Measurements from ENCODE around the gene NRF1.
A peak's percentile ranks its signal among the peaks of the same experiment; 100 is the strongest.

The NRF1 gene

DNA sequence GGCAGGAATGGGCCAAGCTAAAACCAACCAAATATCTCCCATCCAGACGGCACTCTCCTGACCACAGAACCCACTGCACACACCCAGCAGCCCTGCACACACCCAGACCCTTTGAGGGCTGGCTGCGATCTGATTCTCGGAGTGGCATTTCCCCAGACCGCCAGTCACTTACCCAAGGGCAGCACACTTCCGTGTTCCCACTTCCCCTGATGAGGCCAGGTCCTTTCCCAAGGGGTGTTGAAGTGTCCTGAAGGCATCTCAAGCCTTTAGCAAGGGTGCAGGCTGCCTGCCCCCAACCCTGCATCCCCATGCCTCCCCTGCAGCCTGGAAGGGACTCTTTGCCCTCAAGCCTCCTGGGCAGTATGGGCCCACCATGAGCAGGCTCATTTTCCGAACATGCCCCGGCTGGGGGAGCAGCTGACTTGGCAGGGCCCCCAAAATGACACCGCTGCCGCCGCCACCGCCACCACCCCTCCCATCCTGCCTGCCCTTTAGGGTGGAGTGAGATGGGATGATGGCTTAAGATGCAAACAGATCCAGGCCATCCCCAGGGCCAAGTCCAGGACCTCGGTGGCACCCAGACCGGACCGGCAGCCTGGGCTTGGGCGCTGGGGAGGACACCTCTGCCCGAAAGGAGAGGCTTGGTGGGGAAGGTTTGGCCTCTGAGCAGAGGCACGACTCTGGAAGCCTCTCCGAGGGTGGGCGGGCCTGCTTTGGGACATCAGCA is 159.8 kb downstream of the NRF1 start:
- no peak for DNase-seq (ENCODE audit: low read depth in 2 of 2)

DNA sequence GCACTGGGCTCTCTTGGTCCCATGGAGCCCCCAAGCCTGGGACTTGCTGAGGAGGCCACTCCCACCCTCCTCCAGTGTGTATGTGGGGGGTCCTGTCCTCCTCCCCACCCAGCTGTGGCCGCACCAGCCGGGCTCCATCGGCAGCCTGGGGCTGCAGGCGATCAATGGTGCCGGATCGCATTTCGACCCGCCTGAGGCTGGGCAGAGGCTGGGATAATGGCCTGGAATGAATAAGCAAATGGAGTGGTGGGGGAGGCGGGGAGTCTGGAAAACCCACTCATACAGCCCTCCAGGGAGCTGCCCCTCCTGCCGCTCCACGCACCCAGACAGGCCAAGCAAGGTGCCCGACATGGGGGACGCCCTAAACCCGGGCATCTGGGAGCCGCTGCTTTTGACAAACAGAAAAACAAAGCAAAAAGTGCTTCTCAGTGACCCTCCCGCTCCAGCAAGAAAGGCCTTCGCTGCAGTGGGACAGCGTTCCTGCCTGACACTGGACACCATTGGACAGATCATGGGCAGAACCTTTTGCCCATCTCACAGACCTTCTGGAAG is 160.5 kb downstream of the NRF1 start:
- DNase-seq (ENCODE audit: low read depth in 2 of 2): no peak

DNA sequence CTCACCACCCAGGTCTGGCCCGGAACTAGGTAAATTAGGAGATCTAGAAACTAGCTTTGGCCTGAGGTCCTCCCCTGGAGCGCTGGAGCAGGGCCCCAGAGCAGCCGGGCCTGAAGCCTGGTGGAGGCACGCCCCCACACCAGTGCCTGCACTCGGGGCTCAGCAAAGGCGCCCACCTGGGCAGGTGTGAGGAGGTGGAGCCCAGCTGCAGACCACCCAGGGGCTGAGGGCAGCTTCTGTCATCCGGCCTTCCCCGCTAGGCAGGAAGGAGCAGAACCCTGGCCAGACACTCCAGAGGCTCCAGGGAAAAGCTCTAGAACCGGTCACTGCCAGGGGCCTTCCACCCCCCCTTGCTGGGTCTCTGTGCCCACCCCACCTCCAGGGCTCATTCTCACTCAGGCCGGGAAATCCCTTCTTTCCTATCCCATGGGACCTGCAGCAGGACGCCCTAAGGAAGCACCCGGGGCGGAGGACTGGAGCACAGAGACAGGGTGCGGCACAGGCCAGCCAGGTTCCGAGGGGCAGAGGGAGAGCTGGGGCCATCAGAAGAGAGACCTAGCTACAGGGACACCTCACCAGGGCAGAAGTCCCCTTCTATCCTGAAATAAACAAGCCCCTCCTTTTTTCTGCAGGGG is 161.2 kb downstream of the NRF1 start:
- DNase-seq (ENCODE audit: low read depth in 2 of 2): no peak

DNA sequence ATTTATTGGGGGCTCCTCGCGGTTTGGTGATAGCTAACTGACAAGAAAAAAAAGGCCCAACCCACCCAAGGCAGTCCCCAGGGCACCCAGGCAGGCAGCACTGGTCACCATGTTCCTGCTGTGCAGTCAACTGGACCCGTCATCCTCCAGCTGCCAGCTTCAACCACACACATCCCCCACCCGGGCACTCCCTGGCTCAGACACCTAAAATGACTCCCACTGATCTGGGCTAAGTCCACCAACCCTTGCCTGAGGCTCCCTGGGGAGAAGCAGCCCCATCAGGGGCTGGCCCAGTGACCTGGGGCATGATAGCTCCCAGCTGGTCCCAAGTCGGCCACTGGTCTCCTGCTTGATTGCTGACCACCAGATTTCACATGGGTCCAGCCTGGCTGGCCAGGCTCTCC is 161.8 kb downstream of the NRF1 start:
- DNase-seq (ENCODE audit: low read depth in 2 of 2): no peak

DNA sequence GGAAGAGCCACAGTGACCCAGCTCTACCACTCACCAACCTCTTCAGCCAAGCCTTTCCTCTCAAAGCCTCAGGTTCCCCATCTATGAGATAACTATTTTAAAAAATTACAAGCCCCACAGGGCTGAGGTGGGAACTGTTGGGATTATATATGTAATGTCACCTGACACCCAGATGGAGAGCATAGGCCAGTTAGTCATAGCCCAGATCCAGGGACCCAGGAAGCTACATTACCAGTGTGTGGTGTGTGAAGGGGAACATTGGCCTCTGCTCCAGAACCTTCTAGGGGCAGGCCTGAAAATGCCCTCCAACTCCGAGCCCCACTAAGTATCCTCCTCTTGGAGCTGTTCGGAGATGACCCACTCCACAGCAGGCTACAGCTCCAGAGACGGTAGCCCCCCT is 162.4 kb downstream of the NRF1 start:
- DNase-seq (ENCODE audit: low read depth in 2 of 2): no peak

DNA sequence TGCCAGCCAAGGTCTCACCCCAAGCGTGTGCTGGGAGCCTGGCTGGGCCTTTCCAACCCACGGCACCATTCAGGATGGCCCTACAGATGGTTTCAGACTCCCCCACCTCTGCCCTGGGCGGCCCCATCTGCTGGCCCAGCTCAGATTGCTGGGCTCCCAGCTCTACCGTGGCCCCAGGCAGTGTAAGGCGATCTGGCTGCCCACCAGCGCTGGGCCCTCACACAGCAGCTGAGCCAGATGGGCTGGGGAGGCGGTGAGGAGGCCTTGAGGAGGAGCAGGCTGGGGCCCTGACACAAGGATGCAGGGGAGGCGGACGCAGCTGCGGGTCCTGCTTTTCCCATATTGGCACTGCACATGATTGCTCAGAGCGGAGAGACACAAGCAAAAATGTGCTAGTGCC is 162.8 kb downstream of the NRF1 start:
- no peak for DNase-seq (ENCODE audit: low read depth in 2 of 2)

DNA sequence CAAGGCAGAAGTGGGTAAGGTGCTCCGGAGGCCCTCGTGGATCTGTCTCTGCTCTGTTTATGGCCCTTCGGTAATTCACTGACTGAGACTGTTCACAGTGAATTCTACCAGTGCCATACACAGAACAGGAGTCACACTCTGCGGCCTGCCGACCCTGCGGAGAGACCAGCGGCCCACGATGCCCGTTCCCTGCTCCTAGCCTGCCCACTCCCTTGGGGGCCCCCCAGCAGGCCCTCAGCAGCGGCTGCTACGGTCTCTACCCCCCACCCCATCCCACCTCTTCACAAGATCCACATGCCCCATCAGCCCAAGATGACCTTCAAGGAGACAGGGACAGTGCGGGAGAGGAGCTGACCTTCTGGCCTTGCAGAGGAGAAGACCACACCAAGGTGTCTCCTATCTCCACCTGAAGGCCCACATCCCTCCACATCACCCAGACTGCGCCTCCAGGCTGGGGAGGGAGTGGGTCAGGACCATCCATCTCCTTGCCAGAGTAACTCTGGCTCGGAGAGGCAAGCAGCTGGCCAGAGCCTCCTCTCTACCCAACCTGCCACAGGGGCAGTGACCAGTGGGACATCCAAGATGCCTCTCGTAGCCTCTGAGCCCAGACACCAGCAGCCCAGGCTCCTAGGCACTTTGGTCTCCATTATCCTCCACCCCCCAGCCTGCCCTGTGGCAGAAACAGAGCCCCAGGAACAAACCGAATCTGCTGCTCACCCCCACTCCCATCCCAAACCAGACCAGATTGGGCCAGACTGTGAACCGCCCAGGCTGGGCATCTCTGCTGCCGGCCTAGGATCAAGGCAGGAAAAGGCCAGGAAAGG is 163.6 kb downstream of the NRF1 start:
- no peak for DNase-seq (ENCODE audit: low read depth in 2 of 2)

DNA sequence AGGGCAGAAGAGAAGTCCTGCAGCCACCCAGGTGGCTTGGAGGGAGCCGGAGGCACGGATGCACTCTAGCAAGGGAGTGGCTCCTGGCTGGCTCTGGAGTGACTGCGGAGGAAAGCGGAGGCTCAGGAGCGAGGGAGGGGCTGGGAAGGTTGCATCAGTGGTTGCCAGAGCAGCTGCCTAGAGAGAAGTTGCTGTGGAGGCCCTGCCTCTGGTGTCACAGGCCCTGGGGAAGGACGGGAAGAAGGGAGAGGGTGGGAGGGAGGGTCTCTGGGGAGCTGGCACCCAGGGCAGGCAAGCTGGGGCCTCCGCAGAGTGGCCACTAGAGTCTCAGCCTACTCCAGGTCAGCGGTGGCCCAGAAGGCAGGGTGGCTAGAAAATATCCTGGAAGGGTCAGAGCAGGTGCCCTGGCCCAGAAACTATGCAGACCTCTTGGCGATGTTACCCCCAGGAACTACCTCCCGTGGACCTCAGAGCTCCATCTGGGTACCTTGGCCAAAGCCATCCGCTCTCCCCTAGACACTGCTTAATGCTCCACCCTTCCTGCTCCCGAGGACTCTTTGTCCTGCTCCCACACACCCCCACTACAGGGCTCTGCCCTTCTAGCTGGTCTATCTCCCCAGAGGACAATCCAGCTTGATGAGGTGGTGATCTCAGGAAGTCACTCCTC is 164.3 kb downstream of the NRF1 start:
- DNase-seq (ENCODE audit: low read depth in 2 of 2): no peak

DNA sequence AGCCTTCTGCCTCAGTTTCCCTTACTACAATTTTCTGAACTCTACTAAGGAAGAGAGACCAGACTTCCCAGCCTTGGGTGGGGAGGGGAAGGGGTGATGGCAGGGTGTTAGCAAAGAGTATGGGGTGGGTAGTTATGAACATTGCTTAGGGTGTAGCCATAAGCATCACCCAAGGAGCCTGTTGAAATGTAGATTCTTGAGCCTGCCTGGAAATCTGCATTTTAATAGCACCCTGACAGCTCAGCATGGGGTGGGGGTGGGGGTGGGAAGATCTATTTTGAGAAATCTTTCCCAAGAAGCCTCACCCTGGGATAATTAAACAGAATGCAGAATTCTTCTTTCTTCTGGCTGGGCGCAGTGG is 164.8 kb downstream of the NRF1 start:
- no peak for DNase-seq (ENCODE audit: low read depth in 2 of 2)

DNA sequence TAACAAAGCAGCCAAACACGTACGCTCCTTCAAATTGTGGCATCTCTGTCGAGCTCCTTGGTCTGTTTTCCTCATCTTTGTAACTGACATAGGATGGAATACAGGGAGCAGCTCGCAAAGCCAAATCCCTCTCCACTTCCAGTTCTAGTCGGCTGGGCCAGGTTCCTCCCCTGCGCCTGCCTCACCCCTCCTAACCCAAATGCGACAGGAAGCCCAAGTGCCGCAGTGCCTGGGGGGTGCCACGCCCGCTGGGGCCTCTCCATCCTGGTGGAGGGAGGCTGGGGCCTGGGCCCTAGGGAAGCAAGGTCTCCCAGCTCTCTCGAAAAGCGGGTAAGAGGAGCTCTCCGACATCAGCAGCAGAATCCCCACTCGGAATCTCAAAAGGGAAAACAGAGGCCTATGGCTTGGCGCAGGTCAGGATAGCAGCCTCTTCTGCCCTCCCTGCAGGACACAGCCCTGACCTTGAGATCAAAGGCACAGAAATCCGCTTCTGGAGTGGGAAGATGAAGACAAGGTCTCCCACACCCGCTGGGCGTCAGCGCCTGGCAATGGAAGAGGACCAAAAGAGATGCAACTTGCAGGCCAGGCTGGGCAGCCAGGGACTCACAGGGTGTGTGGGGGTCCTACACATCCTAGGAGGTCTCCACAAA is 165.8 kb downstream of the NRF1 start:
- DNase-seq (ENCODE audit: low read depth in 2 of 2): no peak

DNA sequence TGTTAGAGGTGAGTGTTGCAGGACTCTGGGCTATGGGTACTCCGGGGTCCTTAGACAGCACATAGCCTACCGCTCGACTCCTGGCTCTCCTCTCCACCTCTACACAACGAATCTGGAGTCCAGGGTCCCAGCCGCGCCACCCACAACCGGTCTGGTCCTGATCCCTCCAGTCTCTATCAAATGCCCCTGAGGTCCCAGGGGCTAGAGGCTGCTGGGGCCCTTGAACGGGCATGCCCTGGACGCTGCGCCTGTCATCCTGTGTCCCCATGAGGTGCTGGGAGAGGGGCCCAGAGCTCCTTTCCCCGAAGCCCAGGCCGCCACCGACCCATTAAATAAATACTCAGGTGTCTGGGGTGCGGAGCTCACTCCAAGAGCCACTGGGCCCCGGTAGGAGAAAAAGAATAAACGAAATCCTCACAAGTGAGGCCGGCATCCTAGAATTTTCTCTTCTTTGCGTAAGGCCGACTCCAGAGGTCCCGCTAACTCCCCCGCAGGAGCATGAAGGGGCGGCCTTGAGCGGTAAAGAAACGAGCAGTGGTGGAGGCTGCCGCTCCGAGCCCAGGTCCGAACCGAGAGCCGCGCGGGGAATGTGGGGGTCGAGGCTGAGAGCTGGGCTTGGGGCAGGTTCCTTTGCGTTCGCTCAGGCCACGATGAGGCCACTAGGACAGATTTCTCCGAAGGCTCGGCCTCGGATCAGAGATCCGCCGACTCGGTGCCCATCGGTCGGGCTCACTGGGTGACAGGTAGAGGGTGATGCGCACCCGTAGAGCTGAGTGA is 166.7 kb downstream of the NRF1 start:
- no peak for DNase-seq (ENCODE audit: low read depth in 2 of 2)

DNA sequence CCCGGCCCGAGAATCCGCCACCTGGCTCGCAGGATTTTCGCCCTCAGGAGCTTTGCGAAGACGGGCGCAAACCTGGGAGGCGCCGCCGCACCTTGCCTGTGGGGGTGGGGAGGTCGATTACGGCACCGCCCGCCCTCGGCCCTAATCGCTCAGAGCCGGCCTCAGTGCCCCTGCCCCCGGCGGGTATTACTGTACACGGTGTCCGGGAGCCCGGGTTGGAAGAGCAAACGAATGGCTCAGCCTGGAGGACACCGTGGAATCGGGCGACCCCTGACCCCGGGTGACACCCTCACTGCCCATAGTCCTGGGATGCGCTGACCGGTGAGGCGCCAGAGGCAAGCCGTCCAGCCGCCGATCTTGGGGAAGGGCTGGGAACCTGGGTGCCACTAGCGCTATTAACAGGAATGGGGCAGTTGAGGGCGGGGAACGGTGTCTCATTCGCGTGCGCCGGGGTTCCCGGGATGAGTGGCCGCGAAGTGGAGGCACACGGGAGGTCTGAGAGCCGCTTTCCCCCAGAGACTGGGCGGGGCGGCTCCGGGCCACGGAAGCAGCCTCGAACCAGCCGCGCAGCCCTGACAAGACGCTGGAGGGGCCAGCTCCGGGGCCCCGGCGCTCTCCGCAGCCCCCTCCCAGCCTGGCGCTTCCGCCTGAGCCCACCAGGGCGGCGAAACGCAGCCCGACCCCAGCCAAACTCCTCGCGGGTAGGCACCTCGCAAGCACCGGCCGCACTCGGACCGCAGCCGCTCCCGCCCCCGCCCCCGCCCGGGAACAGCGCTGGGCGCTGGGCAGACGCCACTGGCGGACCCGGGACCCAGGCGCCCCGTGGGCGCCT is 167.5 kb downstream of the NRF1 start:
- no peak for DNase-seq (ENCODE audit: low read depth in 2 of 2)

DNA sequence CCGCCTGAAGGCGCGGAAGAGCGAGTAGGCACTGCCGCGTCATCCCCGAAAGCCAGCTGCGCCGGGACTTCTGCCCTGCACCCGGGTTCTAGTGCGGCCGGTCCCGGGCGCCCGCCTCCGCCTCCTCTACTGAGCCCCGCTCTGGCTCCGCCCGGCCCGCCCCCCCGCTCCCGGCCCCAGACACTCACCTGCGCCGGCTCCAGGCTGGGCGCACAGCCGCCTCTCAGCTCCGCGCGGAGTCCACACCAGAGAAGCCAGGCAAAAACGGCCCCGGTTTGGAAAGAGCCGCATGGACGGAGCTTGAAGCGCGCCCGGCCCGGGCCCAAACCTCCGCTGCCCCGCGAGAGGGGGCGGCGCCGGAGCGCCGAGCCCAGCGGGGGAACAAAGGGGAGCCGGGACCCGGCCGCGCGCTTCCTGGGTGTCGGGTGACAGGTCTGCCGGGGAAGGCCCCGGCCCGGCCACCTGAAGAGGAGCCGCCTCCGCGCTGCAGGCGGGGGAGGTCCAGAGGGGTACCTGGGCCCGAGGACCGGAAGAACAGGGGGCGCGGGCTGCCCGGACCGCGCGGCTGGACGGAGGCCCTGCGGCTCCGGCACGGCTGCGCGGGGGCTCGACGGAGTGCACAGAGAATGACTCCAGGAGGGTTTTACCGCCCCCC is 168.2 kb downstream of the NRF1 start:
- DNase-seq (ENCODE audit: low read depth in 2 of 2): peak; percentile 19 to 30

DNA sequence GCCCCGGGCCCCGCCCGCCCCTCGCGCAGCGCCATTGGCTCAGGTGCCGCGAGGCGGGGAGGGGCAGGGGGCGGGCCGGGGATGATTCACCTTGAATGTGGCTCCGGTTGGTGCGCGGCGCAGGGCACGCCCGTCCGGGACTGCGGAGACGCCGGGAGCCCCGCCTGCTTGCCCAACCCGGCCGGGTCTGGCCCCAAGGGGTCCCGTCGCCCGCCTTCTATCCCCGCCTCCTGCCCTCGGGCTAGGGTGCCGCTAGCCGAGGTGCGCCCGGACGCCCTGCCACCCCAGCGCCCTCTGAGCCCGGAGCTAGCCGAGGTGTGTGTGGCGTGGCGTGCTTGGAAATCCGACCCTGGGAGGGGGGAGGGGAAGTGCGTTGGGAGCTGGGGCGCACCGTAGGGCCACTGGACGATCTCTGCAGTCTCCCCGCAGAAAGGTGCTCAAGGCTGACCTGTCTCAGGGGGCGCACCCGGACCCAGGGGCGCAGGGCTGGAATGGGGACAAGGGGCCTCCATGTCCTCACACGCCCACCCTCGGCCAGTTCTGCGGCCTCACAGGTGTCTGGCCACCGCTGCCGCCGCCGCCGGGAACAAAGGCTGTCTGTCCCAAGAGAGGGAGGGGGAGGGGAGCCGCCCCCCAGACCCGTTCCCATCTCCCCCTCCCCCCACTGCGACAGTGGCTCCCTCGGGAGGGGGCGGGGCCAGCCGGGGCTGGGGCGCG is 168.9 kb downstream of the NRF1 start:
- DNase-seq (ENCODE audit: low read depth in 2 of 2): peak; percentile 71 to 76

DNA sequence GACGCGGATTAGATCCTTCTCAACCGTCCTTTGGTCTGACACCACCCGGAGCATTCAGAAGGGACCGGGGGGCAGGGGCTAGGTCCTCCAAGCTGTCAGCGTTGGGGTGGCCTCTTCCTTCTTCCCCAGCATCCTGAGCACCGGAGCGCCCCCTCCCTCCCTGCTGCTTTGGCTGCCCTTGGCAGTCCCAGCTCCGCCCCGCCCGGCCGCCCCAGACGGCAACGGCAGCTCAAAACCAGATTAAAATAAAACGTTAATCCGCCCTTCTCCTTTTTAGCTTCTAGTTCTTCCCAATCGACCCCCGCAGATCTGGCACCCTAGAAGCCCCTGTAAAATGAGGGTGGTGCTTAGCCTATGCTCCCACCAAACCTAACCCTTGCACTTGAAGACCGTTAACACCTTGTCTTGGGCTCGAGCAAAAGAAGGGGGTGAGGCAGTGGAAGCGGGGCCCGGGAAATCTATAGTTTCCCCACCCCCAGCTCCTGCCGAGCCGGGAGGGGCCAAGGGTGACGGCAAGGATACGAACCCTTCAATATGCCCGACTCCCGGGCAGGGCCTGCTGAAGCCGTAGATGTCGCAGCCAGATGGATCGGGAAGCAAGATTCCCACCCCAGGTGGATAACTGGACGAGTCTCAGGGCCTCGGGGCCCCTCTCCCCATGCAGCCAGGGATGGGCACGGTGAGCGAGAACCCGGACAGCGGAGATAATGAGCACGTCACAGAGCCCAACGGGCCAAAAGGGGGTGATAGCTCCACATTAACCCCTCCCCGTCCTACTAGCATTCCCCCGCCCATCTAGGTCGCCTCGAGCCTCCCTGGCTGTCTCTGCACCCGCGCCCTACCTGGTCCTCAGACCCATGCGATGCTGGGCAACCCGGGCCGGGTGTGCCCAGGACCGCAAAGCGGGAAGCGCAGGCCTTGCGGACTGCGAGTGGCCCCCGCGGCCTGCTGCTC is 169.7 kb downstream of the NRF1 start:
- no peak for DNase-seq (ENCODE audit: low read depth in 2 of 2)

DNA sequence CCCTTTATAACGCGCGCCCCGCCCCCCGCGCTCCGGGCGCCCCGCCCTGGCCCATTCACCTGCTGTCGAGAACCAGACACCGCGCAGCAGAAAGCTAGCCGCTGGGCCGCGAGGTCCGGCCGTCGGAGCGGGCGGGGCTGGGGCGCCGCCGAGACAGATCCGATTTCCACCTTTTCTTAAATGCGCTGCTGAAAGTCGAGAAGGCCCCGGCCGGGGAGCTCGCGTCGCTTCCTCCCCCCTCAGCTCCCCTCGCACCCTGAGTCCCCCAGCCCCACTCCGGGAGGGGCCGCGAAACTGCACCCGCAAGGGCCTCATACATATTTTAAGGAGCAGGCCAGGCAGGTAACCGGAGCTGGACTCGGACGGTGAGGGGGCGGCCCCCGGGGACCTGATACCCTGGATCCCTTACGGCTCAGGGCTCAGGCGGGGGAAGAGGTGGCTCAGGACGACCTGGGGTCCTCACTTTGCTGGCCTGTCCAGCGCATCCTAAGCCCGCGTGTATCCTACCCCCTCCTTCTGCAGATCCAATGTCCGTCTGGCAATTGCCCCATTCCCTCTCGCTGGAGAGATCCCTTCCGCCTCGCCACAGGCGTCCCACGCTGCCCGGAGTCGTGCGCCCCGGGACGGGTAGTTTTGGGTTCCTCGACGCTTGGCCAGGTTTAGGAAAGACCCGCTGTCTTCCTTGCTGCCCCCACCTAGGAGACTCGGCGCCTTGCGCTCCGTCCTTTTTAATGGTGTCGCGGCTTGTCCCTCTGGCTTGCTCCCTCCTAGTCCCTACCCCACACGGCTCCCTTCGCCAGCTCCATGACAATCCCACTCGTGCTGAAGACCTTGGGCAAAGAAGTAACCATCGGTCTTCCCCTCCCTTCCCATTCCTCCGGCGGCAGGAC is 170.7 kb downstream of the NRF1 start:
- DNase-seq (ENCODE audit: low read depth in 2 of 2): no peak
